ENCODE measurements around the gene STAT5A. TPM values are rescaled to one million over a fixed set of nuclear protein-coding genes. Genes with fewer than 3 reads are reported as not detected.

STAT5A gene
- total RNA-seq, 1 experiment from 2014 or later, result 0.91 TPM

DNA sequence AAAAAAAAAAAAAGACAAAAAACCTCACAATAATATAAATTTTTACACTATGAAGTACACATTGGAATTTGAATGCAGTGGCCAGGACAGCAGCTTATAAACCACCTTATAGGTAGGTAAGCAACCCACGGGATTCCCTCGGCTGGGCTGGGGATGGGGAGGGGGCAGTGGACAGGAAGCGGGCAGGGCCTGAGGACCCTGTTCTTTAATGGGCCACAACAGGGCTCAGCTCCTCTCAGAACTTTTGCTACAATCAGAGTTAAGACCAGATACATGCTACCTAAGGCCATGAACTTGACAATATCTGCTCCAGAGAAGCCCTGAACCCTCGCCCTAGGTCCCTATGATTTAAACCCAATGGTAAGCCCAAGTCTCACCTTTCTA lies 25.1 kb downstream of the STAT5A start:
- Histone ChIP-seq H3K27me3 (ENCODE audit: insufficient read depth, low read length) (no peaks in the 10 kb centered on the region), H4K20me1 (ENCODE audit: insufficient read depth) (no peaks in the 10 kb centered on the region), H3K9me2 (ENCODE audit: insufficient read depth) (no peaks in the 10 kb centered on the region), H3K4me1 (ENCODE audit: control insufficient read depth in 1 of 2, insufficient read depth in 2 of 2, low read length in 2 of 2) (no peaks in the 10 kb centered on the region), H2AFZ (ENCODE audit: low read depth, low read length, poor library complexity, severe bottlenecking) (no peak overlapping the region), H3K27ac (ENCODE audit: low read depth, low read length) (no peak overlapping the region), H3K4me2 (ENCODE audit: low read length) (no peak overlapping the region), H3K4me3 (replicated peaks in 1 of 2; ENCODE audit: low read depth in 1 of 2, low read length in 2 of 2) (no peak overlapping the region), H3K79me2 (ENCODE audit: insufficient read depth, low read length) (no peaks in the 10 kb centered on the region), H3K9ac (ENCODE audit: low read length) (no peak overlapping the region), H3K36me3 (ENCODE audit: control insufficient read depth in 1 of 2, insufficient read depth in 2 of 2, low read length in 2 of 2) (peaks cover 0 to 8% of the 10 kb centered on the region in 2 experiments; a peak in 2 of 4 replicates), H3K9me3 (ENCODE audit: control insufficient read depth in 1 of 2, insufficient read depth in 1 of 2, low read depth in 1 of 2, low read length in 2 of 2) (no peaks in the 10 kb centered on the region)
- intact Hi-C loops (cut with micrococcal nuclease), result no loop called here
- TF ChIP-seq, protein P1, sequence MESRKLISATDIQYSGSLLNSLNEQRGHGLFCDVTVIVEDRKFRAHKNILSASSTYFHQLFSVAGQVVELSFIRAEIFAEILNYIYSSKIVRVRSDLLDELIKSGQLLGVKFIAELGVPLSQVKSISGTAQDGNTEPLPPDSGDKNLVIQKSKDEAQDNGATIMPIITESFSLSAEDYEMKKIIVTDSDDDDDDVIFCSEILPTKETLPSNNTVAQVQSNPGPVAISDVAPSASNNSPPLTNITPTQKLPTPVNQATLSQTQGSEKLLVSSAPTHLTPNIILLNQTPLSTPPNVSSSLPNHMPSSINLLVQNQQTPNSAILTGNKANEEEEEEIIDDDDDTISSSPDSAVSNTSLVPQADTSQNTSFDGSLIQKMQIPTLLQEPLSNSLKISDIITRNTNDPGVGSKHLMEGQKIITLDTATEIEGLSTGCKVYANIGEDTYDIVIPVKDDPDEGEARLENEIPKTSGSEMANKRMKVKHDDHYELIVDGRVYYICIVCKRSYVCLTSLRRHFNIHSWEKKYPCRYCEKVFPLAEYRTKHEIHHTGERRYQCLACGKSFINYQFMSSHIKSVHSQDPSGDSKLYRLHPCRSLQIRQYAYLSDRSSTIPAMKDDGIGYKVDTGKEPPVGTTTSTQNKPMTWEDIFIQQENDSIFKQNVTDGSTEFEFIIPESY (IDR thresholded peaks at IDR 0.05; ENCODE audit: extremely low read depth, insufficient replicate concordance, low read length), result no peak
- TF ChIP-seq EGR1 (IDR thresholded peaks at IDR 0.05; ENCODE audit: low read depth), result no peak
- TF ChIP-seq JUND (IDR thresholded peaks at IDR 0.05), result no peak
- TF ChIP-seq CEBPB (IDR thresholded peaks at IDR 0.05; ENCODE audit: low read depth), result no peak
- no peak for TF ChIP-seq POLR2A (IDR thresholded peaks at IDR 0.05; ENCODE audit: borderline replicate concordance, extremely low read depth, insufficient read depth, insufficient read length)
- no peak for TF ChIP-seq EZH2 (IDR thresholded peaks at IDR 0.05)
- TF ChIP-seq, protein P2, sequence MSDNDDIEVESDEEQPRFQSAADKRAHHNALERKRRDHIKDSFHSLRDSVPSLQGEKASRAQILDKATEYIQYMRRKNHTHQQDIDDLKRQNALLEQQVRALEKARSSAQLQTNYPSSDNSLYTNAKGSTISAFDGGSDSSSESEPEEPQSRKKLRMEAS (IDR thresholded peaks at IDR 0.05), result no peak
- TF ChIP-seq, protein P3, sequence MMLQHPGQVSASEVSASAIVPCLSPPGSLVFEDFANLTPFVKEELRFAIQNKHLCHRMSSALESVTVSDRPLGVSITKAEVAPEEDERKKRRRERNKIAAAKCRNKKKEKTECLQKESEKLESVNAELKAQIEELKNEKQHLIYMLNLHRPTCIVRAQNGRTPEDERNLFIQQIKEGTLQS (IDR thresholded peaks at IDR 0.05), result no peak
- no peak for TF ChIP-seq FOSL1 (IDR thresholded peaks at IDR 0.05; ENCODE audit: low read depth)
- TF ChIP-seq RAD21 (IDR thresholded peaks at IDR 0.05; ENCODE audit: low read depth), result no peak
- no peak for TF ChIP-seq ELF1 (IDR thresholded peaks at IDR 0.05; ENCODE audit: borderline replicate concordance, low read depth)
- no peak for TF ChIP-seq SP1 (IDR thresholded peaks at IDR 0.05; ENCODE audit: low read depth)
- no peak for TF ChIP-seq ZFX (IDR thresholded peaks at IDR 0.05)
- TF ChIP-seq, protein P4, sequence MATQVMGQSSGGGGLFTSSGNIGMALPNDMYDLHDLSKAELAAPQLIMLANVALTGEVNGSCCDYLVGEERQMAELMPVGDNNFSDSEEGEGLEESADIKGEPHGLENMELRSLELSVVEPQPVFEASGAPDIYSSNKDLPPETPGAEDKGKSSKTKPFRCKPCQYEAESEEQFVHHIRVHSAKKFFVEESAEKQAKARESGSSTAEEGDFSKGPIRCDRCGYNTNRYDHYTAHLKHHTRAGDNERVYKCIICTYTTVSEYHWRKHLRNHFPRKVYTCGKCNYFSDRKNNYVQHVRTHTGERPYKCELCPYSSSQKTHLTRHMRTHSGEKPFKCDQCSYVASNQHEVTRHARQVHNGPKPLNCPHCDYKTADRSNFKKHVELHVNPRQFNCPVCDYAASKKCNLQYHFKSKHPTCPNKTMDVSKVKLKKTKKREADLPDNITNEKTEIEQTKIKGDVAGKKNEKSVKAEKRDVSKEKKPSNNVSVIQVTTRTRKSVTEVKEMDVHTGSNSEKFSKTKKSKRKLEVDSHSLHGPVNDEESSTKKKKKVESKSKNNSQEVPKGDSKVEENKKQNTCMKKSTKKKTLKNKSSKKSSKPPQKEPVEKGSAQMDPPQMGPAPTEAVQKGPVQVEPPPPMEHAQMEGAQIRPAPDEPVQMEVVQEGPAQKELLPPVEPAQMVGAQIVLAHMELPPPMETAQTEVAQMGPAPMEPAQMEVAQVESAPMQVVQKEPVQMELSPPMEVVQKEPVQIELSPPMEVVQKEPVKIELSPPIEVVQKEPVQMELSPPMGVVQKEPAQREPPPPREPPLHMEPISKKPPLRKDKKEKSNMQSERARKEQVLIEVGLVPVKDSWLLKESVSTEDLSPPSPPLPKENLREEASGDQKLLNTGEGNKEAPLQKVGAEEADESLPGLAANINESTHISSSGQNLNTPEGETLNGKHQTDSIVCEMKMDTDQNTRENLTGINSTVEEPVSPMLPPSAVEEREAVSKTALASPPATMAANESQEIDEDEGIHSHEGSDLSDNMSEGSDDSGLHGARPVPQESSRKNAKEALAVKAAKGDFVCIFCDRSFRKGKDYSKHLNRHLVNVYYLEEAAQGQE (IDR thresholded peaks at IDR 0.05; ENCODE audit: low read depth), result no peak
- TF ChIP-seq POLR2AphosphoS5 (IDR thresholded peaks at IDR 0.05; ENCODE audit: low read depth, low read length), result no peak
- TF ChIP-seq CBX3 (IDR thresholded peaks at IDR 0.05; ENCODE audit: low read depth), result no peak
- no peak for TF ChIP-seq SRF (IDR thresholded peaks at IDR 0.05; ENCODE audit: low read depth)
- TF ChIP-seq, protein P5, sequence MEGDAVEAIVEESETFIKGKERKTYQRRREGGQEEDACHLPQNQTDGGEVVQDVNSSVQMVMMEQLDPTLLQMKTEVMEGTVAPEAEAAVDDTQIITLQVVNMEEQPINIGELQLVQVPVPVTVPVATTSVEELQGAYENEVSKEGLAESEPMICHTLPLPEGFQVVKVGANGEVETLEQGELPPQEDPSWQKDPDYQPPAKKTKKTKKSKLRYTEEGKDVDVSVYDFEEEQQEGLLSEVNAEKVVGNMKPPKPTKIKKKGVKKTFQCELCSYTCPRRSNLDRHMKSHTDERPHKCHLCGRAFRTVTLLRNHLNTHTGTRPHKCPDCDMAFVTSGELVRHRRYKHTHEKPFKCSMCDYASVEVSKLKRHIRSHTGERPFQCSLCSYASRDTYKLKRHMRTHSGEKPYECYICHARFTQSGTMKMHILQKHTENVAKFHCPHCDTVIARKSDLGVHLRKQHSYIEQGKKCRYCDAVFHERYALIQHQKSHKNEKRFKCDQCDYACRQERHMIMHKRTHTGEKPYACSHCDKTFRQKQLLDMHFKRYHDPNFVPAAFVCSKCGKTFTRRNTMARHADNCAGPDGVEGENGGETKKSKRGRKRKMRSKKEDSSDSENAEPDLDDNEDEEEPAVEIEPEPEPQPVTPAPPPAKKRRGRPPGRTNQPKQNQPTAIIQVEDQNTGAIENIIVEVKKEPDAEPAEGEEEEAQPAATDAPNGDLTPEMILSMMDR (IDR thresholded peaks at IDR 0.05 in 2 of 3, conservative IDR thresholded peaks at IDR 0.05 in 1 of 3; ENCODE audit: borderline replicate concordance in 1 of 3, insufficient read depth in 1 of 3, low read depth in 2 of 3, low read length in 2 of 3), result no peak
- ATAC-seq (no peak), DNase-seq (ENCODE audit: low read depth, low spot score) (no peak)
- POLR2A ChIA-PET, result no interaction called here
- CTCF ChIA-PET, result no interaction called here
- BruUV-seq (replicated peaks), result no TSS peak
- RAD21 ChIA-PET (ENCODE audit: low non-redundant PET in 1 of 2, low total read pairs in 2 of 2, uncharacterized antibody in 2 of 2, unreplicated experiment in 2 of 2), result no interaction called here
